Tibial artery (tissue), 4 donors: Measurements from ENCODE around the gene EDRF1.
"Not testable (repeated sequence)": the region's sequence is repeated elsewhere in the genome, so short reads cannot be mapped to it uniquely, and the experiment has no call there.

Experiments used
- DNase-seq, 2 donors: peaks; one replicate each; pipeline ENCODE4 v3.0.0-alpha.2; 2019
- H3K27ac ChIP-seq, 2 donors: fragments of 200-600 bp; sonication (generic) in 1 of 2; 1 replicate in 1 of 2; 2 replicates in 1 of 2; pipeline ENCODE4 v1.5.1; 2018 to 2019; ENCODE audit warnings: mild to moderate bottlenecking in 1 of 2
- H3K27me3 ChIP-seq, 2 donors: fragments of 200-600 bp; sonication (generic) in 1 of 2; one replicate each; pipeline versions ENCODE4 v1.5.1 to v1.6.0; 2016 to 2019
- H3K36me3 ChIP-seq, 3 donors: fragments of 200-600 bp; sonication (generic) in 2 of 3; one replicate each; pipeline ENCODE4 v1.5.1; 2016 to 2019; ENCODE audit warnings: mild to moderate bottlenecking in 2 of 3
- H3K4me1 ChIP-seq, 4 donors: fragments of 200-600 bp; sonication (generic) in 2 of 4; 1 replicate in 3 of 4; 2 replicates in 1 of 4; pipeline ENCODE4 v1.5.1; 2016 to 2019
- H3K4me3 ChIP-seq, 2 donors: fragments of 200-600 bp; sonication (generic) in 1 of 2; 1 replicate in 1 of 2; 2 replicates in 1 of 2; pipeline ENCODE4 v1.5.1; 2018 to 2019; ENCODE audit warnings: mild to moderate bottlenecking in 2 of 2
- H3K9me3 ChIP-seq, 3 donors: fragments of 200-600 bp; sonication (generic) in 1 of 3; one replicate each; pipeline ENCODE4 v1.5.1; 2016 to 2019
- intact Hi-C: fragments of 100-400 bp; cut with DNase I; formaldehyde crosslinking; loops from one replicate; pipeline ENCODE4 v1.15.0; 2023; ENCODE audit warnings: low total_unique reads
- TF ChIP-seq, protein P1 (sequence below), 2 experiments: fragments of 200-600 bp in 1 of 2; fragments of 450-650 bp in 1 of 2; IDR thresholded peaks; one replicate each; pipeline ENCODE4 v1.5.1; 2017 to 2019; ENCODE audit warnings: antibody characterized with exemption in 2 of 2, mild to moderate bottlenecking in 1 of 2, moderate library complexity in 1 of 2

The EDRF1 gene

DNA sequence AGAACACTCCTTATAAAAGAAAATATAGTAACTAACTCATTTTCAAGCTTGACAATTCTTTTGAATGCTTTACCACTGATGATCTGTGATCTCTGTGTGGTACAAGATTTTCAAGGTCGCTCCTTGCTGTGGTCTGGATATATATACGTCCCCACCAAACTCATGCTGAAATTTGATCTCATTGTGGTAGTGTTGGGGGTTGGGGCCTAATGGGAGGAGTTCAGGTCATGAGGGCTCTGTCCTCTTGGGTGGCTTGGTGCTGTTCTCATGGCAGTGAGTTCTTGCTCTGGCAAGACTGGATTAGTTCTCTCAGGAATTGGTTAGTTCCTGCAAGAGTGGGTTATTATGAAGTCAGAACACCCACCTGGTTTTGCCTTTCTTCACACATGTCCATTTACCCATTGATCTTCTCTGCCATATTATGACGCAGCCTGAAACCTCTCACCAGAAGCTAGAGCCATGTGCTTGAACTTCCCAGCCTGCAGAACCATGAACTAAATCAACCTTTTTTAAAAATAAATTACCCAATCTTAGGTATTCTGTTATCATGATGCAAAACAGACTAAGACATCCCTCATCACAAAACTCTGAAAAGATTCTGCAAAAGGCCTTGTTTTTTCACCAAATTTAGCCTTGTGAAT is 8.3 kb upstream of the EDRF1 start:
- no peak overlapping the region for H3K27ac ChIP-seq
- no peak for DNase-seq
- no peak overlapping the region for H3K4me3 ChIP-seq
- H3K36me3 ChIP-seq, result peaks cover 0 to 7% (median 0%) of the 10 kb centered on the region in 3 donors
- TF ChIP-seq, protein P1, sequence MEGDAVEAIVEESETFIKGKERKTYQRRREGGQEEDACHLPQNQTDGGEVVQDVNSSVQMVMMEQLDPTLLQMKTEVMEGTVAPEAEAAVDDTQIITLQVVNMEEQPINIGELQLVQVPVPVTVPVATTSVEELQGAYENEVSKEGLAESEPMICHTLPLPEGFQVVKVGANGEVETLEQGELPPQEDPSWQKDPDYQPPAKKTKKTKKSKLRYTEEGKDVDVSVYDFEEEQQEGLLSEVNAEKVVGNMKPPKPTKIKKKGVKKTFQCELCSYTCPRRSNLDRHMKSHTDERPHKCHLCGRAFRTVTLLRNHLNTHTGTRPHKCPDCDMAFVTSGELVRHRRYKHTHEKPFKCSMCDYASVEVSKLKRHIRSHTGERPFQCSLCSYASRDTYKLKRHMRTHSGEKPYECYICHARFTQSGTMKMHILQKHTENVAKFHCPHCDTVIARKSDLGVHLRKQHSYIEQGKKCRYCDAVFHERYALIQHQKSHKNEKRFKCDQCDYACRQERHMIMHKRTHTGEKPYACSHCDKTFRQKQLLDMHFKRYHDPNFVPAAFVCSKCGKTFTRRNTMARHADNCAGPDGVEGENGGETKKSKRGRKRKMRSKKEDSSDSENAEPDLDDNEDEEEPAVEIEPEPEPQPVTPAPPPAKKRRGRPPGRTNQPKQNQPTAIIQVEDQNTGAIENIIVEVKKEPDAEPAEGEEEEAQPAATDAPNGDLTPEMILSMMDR (IDR thresholded peaks at IDR 0.05), result no peak
- H3K9me3 ChIP-seq, result peaks cover 3 to 21% (median 19%) of the 10 kb centered on the region in 3 donors
- intact Hi-C loops, result loop anchor here (10.0 kb wide), 1 partner anchor 716 kb away; no protein-coding TSS in a partner anchor
- peaks cover 0 to 3% (median 0%) of the 10 kb centered on the region in 4 donors for H3K4me1 ChIP-seq
- no peaks in the 10 kb centered on the region for H3K27me3 ChIP-seq

DNA sequence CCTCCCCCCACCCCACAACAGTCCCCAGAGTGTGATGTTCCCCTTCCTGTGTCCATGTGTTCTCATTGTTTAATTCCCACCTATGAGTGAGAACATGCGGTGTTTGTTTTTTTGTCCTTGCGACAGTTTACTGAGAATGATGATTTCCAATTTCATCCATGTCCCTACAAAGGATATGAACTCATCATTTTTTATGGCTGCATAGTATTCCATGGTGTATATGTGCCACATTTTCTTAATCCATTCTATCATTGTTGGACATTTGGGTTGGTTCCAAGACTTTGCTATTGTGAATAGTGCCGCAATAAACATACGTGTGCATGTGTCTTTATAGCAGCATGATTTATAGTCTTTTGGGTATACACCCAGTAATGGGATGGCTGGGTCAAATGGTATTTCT is 4.8 kb upstream of the EDRF1 start:
- H3K4me3 ChIP-seq, H3K27ac ChIP-seq, DNase-seq, H3K36me3 ChIP-seq, H3K4me1 ChIP-seq, H3K27me3 ChIP-seq: not testable (repeated sequence)
- intact Hi-C loops, result loop anchor here (5.0 to 10.0 kb wide), 2 partner anchors 667 to 720 kb away; no protein-coding TSS in a partner anchor
- peaks cover 3 to 21% (median 19%) of the 10 kb centered on the region in 3 donors for H3K9me3 ChIP-seq

DNA sequence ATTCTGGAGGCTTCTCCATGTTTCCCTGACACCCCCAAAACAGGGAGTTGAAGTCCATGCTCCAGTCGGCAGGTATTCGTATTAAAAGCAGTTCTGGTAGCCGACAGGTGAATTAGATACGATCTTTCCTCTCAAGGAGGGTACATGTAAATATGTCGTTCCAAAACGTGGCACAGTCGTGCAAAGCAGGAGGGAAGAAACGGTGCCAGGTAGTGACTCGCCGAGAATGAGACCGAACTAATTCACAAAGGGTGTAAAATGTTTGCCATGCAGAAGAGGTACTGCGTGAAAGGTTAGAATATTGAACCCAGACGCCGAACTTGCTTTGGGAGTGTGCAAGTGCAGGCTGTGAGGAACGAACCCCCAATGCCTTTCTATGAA is 483 bp downstream of the EDRF1 start:
- Histone ChIP-seq H3K36me3 (peaks cover 29 to 39% (median 35%) of the 10 kb centered on the region in 3 donors), H3K27me3 (no peaks in the 10 kb centered on the region), H3K9me3 (no peaks in the 10 kb centered on the region), H3K4me3 (peak overlapping the region; percentile 89 to 100), H3K27ac (peak overlapping the region; percentile 90 to 91), H3K4me1 (peaks cover 0 to 18% (median 14%) of the 10 kb centered on the region in 4 donors)
- no peak for DNase-seq
- TF ChIP-seq, protein P1 (IDR thresholded peaks at IDR 0.05), result no peak
- intact Hi-C loops, result loop anchor here (10.0 kb wide), 1 partner anchor 105 kb away; the partner anchor contains the start of genes BCCIP and UROS

DNA sequence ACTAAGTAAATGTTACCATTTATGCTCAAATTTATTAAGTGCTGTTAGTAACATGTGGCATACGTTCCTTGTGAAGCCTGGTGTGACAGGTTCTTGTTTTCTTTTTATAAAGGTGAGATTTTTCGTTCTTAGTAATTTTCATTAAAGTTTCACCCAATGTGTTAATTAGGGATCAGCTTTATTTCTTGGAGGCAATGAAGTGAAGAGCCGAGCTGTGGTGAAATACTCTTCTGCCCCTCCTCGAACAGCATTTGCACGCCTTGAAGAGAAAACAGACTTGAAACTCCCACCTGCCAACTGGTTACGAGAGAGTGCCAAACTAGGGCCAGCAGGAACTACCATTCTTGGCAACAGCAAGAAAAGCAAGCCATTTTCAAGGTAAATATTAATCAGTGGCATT is 1.5 kb downstream of the EDRF1 start:
- intact Hi-C loops, result loop anchor here (10.0 kb wide), 1 partner anchor 104 kb away; the partner anchor contains the start of genes BCCIP and UROS
- no peaks in the 10 kb centered on the region for H3K27me3 ChIP-seq
- H3K4me1 ChIP-seq, result peaks cover 0 to 18% (median 14%) of the 10 kb centered on the region in 4 donors
- DNase-seq, result no peak
- TF ChIP-seq, protein P1 (IDR thresholded peaks at IDR 0.05), result no peak
- H3K4me3 ChIP-seq, result no peak overlapping the region
- H3K27ac ChIP-seq, result no peak overlapping the region
- H3K36me3 ChIP-seq, result peaks cover 39 to 49% (median 43%) of the 10 kb centered on the region in 3 donors
- no peaks in the 10 kb centered on the region for H3K9me3 ChIP-seq

DNA sequence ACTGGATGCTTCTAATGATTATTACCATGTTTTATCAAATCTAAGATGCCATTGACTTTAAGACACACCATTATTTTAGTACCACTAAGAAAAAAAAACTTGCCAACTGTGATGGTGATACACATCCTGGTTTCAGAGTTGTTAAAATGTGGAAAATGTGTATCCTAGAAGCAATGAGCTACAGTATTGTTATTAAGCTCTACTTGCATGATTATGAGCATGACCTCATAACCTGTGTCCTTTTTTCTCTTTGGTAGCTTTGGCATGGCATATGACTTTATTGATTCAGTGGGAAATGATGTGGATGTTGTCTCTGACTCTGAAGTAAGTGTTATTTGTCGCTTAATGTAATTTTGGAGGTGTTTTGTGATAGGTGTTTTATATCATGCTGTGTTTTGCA is 3.3 kb downstream of the EDRF1 start:
- Histone ChIP-seq H3K27me3 (no peaks in the 10 kb centered on the region), H3K36me3 (peaks cover 57 to 67% (median 61%) of the 10 kb centered on the region in 3 donors), H3K4me3 (no peak overlapping the region), H3K27ac (no peak overlapping the region), H3K9me3 (no peaks in the 10 kb centered on the region), H3K4me1 (peaks cover 0 to 18% (median 14%) of the 10 kb centered on the region in 4 donors)
- TF ChIP-seq, protein P1 (IDR thresholded peaks at IDR 0.05), result no peak
- DNase-seq, result no peak
- intact Hi-C loops, result loop anchor here (10.0 kb wide), 1 partner anchor 102 kb away; the partner anchor contains the start of genes BCCIP and UROS

DNA sequence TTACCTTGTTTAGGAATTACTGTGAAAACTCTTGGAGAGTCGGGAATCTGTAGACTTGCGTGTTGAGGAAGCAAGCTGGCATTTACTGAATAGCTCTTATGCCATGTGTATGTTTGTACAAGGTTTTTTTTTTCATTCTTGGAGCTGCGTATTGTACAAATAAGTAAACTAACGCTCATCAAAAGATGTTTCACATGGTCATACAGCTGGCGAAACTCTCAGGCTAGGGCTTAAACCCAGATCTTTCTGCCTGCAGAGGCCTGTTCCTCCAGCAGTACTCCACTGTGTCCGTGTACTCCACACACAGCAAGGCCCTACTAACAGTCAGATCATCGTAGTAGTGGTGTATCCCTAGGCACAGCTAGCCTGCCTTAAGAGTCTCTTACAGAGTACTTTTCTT is 7.4 kb downstream of the EDRF1 start:
- no peak overlapping the region for H3K27ac ChIP-seq
- no peak overlapping the region for H3K4me3 ChIP-seq
- peaks cover 91 to 98% (median 91%) of the 10 kb centered on the region in 3 donors for H3K36me3 ChIP-seq
- no peak for DNase-seq
- H3K9me3 ChIP-seq, result no peaks in the 10 kb centered on the region
- intact Hi-C loops, result loop anchor here (10.0 kb wide), 1 partner anchor 98 kb away; the partner anchor contains the start of genes BCCIP and UROS
- no peaks in the 10 kb centered on the region for H3K4me1 ChIP-seq
- no peaks in the 10 kb centered on the region for H3K27me3 ChIP-seq
- TF ChIP-seq, protein P1 (IDR thresholded peaks at IDR 0.05), result no peak
